Measurements from ENCODE around the gene RGL2.
"Not testable (repeated sequence)": the region's sequence is repeated elsewhere in the genome, so short reads cannot be mapped to it uniquely, and the experiment has no call there.

Gene RGL2

DNA sequence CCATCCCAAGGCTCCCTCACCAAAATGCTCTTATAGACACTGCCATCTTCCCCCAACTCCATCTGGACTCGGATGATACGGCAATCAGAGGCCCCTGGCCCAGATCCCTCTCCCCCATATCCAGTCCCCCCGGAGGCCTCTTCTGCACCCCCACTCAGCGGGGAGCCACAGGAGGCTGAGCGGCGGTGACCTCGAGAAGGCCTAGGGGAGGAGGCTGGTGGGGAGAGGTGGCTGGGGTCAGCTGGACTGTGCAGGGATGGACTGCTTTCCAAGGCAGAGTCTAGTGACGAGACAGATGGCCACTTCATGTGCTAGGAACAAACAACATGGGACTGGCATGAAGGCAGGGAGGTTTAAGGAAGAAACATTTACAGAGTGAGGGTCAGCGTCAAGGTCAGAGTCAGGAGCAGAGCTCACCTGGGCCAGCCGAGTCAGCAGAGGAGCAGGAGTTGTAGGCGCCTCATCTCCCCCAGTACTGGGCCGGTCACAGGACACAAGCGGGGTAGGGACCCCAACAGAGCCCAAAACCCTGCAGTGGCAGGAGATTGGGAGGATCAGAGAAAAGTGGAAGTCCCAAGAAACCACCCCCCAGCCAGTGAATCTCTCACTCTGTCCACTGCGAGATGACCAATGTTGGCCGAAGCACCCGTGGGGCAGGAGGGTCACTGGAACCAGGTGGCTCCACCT lies 5.6 kb downstream of the RGL2 start:
- DNase-seq, result no peak

DNA sequence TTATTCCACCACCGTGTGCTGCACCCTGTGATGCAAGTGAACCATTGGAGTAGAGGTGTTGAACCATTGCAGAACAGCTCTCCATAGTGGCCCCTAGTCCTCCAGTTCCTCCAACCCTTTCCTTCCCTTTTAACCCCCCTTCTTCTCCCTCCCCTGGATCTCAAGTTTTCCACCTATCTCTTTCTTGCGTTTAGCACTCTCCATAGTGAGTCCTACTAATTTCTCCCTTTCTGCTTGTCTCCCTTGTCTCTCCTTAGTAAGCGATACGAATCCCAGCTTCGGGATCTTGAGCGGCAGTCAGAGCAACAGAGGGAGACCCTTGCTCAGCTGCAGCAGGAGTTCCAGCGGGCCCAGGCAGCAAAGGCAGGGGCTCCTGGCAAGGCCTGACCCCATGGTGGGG lies 8.3 kb downstream of the RGL2 start:
- no peak for DNase-seq

DNA sequence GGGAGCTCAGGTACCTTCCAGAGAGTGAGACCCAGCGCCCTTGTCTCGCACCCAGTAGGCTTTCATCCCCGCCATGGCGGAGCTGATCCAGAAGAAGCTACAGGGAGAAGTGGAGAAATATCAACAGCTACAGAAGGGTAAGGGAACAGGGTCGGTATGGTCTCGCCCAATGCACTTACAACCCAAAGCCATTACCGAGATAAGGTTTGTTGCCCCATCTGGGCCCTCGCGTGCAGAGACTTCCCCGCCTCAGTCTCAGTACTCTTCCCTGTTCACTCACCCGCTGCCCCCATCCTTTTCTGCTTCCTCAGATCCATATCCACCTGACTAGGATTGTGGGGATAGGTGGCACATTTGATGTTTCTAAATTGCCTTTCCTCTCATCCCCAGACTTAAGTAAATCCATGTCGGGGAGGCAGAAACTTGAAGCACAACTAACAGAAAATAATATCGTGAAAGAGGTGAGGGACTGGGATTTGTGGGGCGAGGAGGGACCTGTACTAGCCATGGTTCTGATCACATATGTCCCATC lies 8.9 kb downstream of the RGL2 start:
- no peak for DNase-seq

DNA sequence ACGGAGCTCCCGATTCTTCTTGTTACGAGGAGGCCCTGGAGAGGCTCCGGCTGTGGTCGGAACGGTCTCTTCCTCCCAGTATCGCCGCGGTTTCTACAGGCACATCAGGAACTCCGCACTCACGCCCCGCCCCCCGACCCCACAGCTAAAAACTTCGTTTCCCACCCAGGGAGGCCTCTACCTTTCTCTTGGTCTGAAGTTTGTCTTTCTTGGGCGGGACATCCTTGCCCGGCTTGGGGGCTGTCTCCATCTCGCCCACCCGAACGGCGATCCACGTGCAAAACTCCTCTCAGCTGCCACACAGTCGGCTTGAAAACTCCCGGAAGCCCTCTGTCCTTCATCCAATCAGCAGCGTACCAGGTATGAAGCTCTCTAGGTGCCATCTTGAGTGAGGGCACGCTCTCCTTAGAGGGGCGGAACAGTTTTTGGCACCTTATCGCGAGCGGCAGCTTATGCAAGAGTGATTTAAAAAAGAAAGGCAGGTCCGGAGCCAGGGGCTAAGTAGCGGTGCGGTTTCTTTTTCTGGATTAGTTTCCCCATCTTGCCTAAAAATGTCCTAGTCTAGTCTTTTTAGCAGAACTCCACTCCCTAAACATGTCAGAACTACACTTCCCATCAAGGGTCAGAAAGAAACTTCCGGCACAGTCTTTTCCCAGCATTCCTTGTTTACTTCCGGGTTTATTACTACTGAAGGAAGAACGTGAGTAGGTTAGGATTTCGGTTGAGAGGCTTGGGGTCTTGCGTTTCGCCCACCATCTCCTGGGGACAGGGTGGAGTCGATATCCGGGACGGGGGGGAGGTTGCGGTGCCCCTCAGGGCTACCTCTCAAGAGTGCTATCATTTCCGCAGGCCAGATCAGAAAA lies 9.6 kb downstream of the RGL2 start, which contains the start of the genes PFDN6 and WDR46:
Gene PFDN6, plus strand, starts transcription at position 681 of the 863 bp plus-strand sequence. CDS start 256 bp downstream, outside the sequence.
Gene WDR46, minus strand, starts transcription at position 319 of the 863 bp plus-strand sequence. Its CDS starts 69 bp downstream, at position 250.
- peak; percentile 90 for DNase-seq

DNA sequence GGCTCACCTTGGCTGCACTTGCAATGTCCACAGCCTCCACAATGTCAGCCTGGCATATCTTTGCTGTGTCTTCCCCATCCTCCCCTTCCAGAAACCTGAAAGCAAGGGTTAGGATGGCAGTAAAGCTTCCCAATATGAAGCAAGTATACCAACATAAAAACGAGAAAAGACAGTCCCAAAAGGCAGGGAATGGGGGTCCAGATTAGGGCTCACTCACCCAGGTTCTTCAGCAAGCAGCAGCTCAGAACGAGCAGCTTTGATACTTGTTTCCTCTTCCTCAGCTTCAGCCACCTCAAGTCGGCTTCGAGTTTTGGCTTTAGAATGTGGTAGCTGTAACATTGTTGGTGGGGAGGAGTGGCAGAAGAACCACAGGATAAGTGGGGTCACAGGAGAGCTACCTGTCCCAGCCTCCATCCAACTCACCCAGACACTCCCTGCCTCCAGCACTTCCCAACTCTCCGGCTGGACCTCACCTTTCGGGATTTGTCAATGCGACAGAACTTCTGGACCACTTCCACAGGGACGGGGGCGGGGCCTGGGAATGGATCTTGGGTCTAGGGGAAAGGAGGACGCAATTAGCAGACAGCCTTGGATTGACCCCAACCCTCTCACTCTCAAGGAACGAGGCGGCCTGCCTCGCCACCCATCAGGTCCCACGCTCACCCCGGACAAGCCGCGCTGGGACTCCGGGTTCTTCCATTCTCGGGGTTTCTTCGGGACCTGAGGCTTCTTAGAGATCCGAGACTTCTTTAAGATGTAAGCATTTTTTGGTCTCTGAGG lies 10.4 kb downstream of the RGL2 start:
- DNase-seq, result no peak

DNA sequence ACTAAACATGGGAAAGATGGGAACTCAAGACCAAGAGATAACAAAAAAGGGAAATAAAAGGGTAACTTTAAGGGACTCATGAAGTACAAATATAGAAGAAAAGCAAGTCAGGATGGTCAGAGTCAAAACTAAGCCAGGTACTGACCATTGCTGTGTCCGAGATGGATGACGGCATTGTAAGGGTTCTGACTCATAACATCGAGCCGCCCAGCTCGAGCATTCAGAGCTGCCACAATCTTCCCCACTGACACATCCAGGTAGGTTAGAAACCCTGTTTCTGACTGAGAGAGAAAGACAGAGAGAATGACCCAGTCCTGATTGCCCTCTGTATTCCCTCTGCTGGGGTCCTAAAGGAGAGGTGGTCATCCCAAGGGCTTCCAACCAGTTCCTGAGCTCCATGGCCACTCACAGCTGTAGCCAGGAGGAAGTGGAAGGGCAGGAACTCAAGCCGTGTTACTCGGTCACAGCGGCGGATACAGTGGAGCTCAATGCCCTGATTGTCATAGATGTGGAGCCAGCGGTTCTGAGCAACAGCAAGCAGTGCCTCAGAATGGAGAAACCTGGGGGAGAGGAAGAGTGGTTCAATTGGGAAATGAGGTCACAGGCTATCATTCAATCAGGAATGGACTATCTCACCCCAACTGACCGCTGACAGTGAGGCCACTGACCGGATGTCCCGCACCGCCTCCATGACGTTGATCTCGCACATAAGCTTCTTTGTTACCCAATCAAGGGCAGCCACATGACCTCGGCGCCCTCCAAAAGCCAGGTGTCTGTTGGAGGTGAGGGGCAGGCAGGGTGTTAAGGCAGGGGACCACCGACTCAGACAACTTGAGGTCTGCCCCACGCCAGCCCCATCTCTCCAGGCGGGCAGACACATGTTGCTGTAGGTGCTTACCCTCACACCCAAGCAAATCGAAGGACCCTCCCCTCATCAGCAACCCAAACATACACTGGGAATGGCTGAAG lies 11.5 kb downstream of the RGL2 start:
- DNase-seq, result no peak

DNA sequence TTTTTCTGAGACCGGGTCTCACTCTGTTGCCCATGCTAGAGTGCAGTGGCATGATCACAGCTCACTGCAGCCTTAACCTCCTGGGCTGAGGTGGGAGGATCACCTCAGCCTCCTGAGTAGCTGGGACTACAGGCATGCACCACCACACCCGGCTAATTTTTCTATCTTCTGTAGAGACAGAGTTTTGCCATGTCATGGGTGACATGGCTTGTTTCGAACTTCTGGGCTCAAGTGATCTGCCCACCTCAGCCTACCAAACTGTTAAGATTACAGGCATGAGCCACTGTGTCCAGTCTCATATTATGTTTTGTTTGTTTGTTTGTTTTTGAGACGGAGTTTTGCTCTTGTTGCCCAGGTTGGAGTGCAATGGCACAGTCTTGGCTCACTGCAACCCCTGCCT lies 13.5 kb downstream of the RGL2 start:
- DNase-seq, result not testable (repeated sequence)

DNA sequence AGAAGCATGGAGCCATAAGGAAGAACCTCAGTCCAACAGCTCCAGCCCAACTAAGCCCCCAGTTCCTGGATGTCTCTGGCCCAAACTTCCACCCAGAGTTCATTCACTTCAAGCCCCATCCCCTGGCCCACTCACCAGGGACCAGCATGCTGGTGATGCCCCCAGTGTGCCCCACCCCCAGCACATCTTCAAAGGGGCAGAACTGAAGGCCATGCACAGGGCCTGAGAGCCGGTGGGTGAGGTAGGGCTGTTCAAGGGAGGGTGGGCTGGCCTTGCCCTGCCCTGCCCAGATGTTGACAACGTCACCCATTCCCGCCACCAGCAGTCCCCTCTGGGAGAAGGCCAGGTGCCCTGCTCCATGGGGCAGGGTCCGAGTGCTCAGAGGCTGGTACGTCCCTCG lies 18.2 kb downstream of the RGL2 start:
- DNase-seq, result no peak

DNA sequence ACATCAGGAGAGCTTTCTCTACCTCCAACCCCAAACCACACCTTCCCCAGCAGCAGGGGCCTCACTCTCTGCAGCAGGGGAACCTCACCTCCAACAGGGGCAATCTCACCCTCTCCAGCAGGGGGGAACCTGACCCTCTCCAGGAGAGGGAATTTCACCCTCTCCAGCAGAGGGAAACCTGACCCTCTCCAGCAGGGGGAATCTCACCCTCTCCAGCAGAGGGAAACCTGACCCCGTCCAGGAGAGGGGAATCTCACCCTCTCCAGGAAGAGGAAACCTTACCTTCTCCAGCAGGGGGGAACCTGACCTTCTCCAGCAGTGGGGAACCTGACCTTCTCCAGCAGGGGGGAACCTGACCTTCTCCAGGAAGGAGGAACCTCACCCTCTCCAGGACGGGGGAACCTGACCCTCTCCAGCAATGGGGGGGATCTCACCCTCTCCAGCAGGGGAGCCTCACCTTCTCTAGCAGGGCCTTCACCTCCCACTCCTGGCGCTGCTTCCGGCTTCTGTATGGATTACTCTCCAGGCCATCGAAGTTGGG lies 18.7 kb downstream of the RGL2 start:
- no peak for DNase-seq

DNA sequence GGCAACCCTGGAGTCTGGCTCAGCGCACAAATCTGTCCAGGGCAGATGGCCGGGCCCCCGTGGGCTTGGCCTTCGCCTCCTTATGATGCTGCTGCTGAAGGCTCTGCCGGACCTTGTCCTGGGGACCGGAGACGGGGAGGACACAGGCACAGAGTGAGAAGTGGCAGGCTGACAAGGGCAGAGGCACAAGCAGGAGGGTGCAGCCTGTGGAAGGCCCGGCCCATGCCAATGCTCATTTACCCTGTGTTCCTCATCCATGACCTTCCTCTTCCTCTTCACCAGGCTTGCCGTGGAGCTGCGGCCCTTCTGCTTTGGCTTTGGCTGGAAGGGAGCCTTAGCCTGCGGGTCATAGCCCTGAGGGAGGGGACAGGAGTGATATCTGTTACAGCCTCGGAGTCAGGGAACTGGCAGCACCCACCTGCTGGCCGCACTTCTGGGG lies 19.5 kb downstream of the RGL2 start:
- no peak for DNase-seq

DNA sequence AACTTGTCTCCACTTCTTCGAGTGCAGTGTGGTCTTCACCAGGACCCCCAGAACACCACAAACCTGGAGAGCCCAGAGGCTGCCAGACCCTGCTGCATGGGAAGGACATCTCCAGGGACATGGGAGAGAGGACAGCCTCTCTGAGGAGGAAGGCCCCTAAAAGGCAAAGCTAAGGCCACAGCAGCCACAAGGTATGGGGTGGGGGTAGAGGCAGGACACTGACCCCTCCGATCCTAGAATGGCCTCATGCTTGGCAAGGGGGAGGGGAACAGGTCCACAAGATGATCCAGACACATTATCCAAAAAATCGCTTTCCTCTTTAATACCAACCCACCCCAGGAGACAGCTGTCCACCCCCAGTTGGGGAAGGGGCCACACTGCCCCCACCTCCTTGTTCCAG lies 19.9 kb downstream of the RGL2 start:
- DNase-seq, result no peak

DNA sequence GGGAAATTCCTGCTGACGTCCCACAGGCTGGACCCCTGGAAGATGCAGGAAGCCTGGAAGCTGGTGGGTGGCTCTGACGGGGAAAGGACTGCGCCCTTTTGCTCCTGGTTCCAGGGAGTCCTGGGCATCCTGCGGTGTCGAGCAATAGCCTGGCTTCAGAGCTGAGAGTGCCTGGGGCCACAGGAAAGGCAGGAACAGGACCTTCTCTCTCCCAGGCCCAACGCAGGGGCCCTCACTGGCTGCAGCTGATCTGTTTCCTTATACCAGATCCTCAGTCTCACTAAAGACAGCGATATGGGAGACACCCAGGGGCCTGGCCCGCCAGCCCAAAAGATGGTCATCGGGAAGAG lies 20.4 kb downstream of the RGL2 start:
- DNase-seq, result no peak

DNA sequence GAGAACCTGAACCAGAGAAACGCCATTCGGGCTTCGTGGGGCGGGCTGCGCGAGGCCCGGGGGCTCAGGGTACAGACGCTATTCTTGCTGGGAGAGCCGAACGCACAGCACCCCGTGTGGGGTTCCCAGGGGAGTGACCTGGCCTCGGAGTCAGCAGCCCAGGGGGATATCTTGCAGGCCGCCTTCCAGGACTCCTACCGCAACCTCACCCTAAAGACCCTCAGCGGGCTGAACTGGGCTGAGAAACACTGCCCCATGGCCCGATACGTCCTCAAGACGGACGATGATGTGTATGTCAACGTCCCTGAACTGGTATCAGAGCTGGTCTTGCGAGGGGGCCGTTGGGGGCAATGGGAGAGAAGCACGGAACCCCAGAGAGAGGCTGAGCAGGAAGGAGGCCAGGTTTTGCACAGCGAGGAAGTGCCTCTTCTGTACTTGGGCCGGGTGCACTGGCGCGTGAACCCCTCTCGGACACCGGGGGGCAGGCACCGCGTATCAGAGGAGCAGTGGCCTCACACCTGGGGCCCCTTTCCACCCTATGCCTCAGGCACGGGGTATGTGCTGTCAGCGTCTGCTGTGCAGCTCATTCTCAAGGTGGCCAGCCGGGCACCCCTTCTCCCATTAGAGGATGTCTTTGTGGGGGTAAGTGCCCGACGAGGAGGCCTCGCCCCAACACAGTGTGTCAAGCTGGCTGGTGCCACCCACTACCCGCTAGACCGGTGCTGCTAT lies 20.9 kb downstream of the RGL2 start:
- DNase-seq, result no peak

DNA sequence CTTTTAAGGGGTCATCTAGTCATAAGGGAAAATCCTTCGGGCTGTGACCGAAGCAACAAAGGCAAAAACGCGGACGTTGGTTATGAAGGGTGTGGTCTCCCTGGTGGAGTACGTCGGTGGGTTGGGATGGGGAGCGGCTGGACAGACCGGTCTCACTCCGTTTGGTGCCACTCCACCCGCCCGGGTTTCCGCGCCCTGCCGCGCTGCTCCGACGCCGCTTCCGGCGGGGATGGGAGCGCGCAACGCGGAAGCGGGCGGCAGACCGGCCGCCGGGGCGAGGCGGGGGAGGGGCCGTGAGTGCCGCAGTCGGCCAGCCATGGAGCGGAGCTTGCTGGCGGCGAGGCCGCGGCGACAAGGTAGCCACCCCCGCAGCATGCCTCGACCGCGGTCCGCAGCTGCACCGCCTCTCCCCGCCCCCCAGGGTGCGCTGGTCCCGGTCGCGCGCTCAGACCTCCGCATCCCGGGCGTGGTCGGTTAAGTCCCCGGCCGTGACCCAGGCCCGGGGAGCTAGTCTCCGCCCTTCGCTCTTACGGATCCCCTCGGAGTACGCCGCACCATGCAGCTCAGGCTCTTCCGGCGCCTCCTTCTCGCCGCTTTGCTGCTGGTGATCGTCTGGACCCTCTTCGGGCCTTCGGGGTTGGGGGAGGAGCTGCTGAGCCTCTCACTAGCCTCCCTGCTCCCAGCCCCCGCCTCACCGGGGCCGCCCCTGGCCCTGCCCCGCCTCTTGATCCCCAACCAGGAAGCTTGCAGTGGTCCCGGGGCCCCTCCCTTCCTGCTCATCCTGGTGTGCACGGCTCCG lies 21.7 kb downstream of the RGL2 start, which contains the start of gene B3GALT4:
Gene B3GALT4, plus strand, starts transcription at position 260 of the 799 bp plus-strand sequence. Its CDS starts 297 bp downstream, at position 557.
- DNase-seq, result peak; percentile 87

DNA sequence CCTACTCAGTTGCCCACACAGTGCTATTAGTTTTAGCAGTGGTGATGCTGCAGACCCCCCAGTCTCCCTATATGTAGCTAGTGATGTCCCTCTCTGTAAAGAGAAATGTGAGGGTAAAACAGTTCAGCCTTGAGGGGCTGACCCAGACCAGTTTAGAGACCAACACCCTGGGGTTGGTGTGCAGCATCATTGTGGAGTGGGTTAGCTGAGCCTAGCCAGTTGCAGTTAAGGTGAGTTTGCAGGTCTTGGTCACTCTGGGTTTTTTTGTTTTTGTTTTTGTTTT lies 22.2 kb downstream of the RGL2 start:
- DNase-seq, result no peak

DNA sequence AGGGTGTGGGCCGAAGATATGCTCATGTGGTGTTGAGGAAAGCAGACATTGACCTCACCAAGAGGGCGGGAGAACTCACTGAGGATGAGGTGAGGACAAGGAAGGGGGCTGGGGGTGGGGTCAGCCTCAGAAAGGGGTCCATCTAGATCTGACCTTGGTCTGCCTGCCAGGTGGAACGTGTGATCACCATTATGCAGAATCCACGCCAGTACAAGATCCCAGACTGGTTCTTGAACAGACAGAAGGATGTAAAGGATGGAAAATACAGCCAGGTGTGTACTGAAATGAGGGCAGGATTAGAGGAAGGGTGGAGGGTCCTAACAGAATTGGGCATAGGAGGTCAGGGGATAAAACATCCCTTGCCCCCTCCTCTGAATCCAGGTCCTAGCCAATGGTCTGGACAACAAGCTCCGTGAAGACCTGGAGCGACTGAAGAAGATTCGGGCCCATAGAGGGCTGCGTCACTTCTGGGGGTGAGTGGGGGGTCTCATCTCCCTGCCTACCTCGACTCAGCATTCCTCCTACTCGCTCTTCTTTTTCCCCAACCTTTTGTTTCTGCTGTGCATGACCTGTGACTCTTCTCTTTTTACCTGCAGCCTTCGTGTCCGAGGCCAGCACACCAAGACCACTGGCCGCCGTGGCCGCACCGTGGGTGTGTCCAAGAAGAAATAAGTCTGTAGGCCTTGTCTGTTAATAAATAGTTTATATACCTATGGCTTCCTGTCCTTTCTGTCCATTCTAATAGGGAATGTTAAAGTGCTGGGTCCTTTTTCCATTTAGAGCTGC lies 22.8 kb downstream of the RGL2 start:
- DNase-seq, result not testable (repeated sequence)

DNA sequence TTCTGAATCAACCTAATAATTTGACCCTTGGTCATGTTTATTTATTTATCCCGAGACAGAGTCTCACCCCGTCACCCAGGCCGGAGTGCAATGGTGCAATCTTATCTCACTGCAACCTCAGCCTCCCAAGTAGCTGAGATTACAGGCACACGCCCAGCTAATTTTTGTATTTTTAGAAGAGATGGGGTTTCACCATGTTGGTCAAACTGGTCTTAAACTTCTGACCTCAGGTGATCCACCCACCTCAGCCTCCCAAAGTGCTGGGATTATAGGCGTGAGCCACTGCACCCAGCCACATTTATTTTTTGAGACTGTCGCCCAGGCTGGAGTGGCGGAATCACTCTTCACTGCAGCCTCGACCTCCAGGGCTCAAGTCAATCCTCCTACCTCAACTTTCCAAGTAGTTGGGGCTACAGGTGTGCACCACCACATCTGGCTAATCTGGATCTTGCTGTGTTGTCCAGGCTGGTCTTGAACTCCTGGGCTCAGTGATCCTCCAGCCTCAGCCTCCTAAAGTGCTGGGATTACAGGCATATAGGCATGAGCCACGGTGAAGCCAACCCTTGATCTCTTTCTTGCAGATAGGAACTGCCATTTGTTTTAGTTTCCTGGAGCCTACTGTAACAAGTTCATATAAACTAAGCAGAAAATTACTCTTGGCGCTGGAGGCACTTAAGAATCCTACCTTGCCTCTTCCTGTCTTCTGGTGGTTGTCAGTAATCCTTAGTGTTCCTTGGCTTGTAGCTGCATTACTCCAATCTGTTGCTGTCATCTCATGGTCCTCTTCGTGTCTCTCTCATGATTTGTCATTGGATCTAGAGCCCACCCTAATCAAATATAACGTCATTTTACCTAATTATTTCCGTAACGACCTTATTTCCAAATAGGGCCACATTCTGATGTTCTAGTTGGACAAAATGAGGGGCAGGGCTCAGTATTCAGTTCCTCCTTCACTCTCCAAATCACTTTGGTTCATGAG lies 24.5 kb downstream of the RGL2 start:
- no peak for DNase-seq

Data from activated CD4-positive, alpha-beta T cell treated with anti-CD3 and anti-CD28 coated beads, Interleukin-2, amount 50 U/mL, for 16 hours (primary cell).